ENCODE results near the gene MDP1.
"Not testable (repeated sequence)": the region's sequence is repeated elsewhere in the genome, so short reads cannot be mapped to it uniquely, and the experiment has no call there.

MDP1 gene

GRCh38 chr14:24226473-24226872 is 10.6 kb upstream of the MDP1 start:
- DNase-seq: no peak

- DNase-seq: no peak
Observed at GRCh38 chr14:24224618-24225071, 8.8 kb upstream of the MDP1 start.

DNA sequence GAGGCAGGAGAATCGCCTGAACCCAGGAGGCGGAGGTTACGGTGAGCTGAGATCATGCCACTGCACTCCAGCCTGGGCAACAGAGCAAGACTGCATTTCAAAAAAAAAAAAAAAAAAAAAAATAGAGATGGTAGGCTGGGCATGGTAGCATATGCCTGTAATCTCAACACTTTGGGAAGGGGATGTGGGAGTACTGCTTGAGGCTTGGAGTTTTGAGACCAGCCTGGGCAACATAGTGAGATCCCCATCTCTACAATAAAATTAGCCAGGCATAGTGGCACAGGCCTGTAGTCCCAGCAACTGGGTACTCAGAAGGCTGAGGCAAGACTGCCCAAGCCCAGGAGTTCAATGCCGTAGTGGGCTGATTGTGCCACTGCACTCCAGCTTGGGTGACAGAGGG is 7.1 kb upstream of the MDP1 start:
- DNase-seq: not testable (repeated sequence)

GRCh38 chr14:24219521-24219920 is 3.7 kb upstream of the MDP1 start:
- DNase-seq: no peak

DNA sequence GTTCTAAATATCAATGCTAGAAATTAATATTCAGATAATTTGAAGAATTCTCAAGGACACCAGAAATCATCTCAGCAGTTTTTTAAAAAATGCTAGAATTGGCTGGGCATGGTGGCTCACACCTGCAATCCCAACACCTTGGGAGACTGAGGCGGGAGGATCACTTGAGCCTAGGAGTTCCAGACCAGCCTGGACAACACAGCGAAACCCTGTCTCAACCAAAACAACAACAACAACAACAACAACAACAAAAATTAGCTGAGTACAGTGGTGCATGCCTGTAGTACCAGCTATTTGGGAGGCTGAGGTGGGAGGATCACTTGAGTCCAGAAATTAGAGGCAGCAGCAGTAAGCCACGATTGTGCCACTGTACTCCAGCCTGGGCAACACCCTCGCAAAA is 3.2 kb upstream of the MDP1 start:
- no peak for DNase-seq

DNA sequence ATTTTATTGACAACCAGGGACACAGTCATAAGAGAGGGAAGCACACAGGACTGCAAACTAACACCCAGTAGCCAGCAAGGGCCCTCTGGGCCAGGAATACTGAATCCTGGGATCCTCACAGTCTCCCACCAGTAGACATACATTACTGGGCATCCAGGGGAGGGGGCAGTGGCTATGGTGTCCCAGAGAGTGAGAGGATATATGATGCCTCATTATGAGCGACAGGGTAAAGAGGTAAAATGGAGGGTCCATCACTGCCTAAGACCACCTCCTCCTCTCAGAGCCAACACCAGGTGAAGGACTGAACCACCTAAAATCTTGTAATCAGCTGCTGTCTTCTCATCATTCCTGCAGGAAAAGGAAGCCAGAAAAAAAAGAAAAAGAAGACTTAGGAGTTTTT is 1.0 kb upstream of the MDP1 start:
- not testable (repeated sequence) for DNase-seq

- DNase-seq: no peak
Observed at GRCh38 chr14:24216345-24216699, 456 bp upstream of the MDP1 start.

DNA sequence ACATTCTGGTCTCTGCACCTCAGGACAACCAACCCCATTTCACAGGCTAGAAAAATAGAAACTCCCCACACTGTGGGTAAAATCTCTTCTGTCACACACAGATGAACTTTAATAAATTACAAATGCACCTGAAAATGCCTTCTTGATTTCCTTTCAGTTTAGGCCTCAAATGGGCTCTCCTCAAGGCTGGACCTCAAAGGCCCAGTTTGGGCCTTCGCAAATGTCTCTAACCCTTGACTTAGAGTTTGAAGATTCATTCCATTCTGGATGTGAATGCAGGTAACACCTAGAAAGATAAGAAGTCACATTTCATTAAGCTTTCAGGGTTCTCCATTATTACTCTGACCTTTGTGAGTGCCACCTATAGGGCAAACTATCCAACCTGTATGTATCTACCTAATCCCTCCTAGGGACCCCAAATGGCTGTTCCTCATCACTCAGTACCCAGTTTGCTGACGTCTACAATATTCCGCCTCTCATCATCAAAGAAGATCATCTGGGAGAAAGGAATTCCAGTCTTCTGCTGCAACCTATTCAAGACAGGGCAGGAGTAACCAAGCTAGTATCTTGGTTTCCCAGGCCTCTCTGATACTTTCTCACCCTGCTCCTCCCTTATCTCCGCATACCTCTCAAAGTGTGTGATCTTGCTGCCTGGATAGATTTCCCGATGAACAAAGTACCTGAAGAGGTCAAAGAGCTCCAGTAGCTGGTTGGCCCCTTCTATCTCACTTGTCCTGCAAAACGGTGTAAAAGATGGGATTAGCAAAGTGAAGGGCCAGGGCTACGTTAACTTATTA is 1.8 kb downstream of the MDP1 start:
- no peak for DNase-seq

- peak; percentile 95 for DNase-seq
Observed at GRCh38 chr14:24212924-24213865, 2.7 kb downstream of the MDP1 start, which contains the start of gene CHMP4A. TSS of gene CHMP4A (minus strand) at chr14:24213488. CDS start at chr14:24213439, 49 bp downstream.

- no peak for DNase-seq
Observed at GRCh38 chr14:24211311-24211710, 4.6 kb downstream of the MDP1 start.

- no peak for DNase-seq
Observed at GRCh38 chr14:24207625-24208024, 8.2 kb downstream of the MDP1 start.

DNA sequence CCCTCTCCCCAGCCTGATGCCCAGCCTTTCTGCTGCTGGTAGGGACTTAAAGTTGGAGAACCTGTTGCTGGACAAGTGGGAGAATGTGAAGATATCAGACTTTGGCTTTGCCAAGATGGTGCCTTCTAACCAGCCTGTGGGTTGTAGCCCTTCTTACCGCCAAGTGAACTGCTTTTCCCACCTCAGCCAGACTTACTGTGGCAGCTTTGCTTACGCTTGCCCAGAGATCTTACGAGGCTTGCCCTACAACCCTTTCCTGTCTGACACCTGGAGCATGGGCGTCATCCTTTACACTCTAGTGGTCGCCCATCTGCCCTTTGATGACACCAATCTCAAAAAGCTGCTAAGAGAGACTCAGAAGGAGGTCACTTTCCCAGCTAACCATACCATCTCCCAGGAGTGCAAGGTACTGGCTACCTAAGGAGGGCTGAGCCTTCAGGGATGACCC is 8.7 kb downstream of the MDP1 start:
- DNase-seq: no peak

- DNase-seq: no peak
Observed at GRCh38 chr14:24206260-24207103, 9.4 kb downstream of the MDP1 start.

DNA sequence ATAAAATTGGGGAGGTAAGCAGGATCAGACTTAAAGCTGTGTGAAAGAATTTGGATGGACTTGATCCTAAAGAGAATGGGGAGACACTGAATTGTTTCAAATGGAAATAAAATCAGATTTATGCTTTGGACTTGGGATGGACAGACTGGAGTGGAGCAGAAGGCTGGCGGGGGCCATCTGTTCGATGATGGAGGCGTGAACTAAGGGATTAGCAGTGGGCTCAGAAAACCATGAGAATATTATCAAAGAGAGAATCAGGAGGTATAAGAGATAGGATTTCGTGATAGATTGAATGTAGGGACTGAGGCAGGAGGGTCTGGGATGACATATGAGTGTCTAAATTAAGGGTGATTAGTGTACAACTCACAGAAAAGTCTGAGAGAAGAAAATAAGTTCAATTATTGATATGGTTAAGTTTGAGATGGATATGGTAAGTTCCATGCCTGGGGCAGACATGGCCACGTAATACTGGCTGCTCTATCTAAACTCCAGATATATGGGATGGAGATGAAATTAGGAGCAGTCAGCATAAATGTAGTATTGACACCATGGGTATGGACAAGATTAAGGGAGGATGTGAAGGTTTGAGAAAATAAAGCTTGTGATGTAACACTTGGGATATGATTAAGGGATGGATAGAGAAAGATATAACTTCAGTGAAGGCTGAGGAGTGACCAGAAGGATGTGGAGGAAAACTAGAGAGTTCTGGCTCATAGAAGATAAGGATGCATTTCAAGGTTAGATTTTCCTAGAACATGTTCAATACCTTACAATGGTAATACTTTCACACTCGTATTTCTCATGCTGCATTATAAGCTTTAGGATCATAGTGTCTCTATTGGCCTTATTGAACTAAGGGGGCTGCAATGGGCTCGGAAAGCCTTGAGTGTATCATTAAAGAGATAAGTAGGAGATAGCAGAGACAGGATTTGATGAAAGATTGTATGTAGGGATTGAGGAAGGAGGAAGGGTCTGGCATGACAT is 11.4 kb downstream of the MDP1 start:
- no peak for DNase-seq

GRCh38 chr14:24203249-24203886 is 12.5 kb downstream of the MDP1 start:
- DNase-seq: not testable (repeated sequence)

- not testable (repeated sequence) for DNase-seq
Observed at GRCh38 chr14:24202538-24202937, 13.3 kb downstream of the MDP1 start.

GRCh38 chr14:24198814-24199524 is 16.9 kb downstream of the MDP1 start:
- DNase-seq: no peak

GRCh38 chr14:24197056-24197450 is 18.8 kb downstream of the MDP1 start:
- DNase-seq: no peak

GRCh38 chr14:24196071-24197055 is 19.5 kb downstream of the MDP1 start:
- no peak for DNase-seq
